Activated CD4-positive, alpha-beta memory T cell treated with anti-CD3 and anti-CD28 coated beads, Interleukin-2, amount 10 ng/mL, durations not matched to agents 7 days and 5 days (primary cell): ENCODE data around the gene YTHDF1. TPM values are rescaled to one million over a fixed set of nuclear protein-coding genes. Genes with fewer than 3 reads are reported as not detected.

ENCODE experiments used
- CTCF ChIA-PET: fragments of 350-600 bp; sonication (Branson Sonifier 250); formaldehyde crosslinking; loops from one replicate; lab custom pipeline; 2021; ENCODE audit warnings: antibody characterized with exemption, inconsistent platforms; lab: Charles Lee
- POLR2A ChIA-PET: fragments of 350-600 bp; sonication (Branson Sonifier 250); formaldehyde crosslinking; loops from one replicate; lab custom pipeline; 2021; ENCODE audit warnings: antibody characterized with exemption; lab: Charles Lee
- DNase-seq: peaks from one replicate; pipeline ENCODE4 v3.0.0-alpha.2; 2020
- H3K27ac Mint-ChIP-seq: one replicate; pipeline ENCODE4 v1.8.0; 2021; ENCODE audit warnings: mild to moderate bottlenecking, mixed read lengths
- H3K27me3 Mint-ChIP-seq: one replicate; pipeline ENCODE4 v1.8.0; 2021; ENCODE audit warnings: mixed read lengths
- H3K36me3 Mint-ChIP-seq: one replicate; pipeline ENCODE4 v1.8.0; 2021; ENCODE audit warnings: low read depth, mixed read lengths
- H3K4me1 Mint-ChIP-seq: one replicate; pipeline ENCODE4 v1.8.0; 2021; ENCODE audit warnings: mixed read lengths
- H3K4me3 Mint-ChIP-seq: one replicate; pipeline ENCODE4 v1.8.0; 2021; ENCODE audit warnings: mild to moderate bottlenecking, mixed read lengths
- H3K9me3 Mint-ChIP-seq: one replicate; pipeline ENCODE4 v1.8.0; 2021; ENCODE audit warnings: mixed read lengths
- total RNA-seq, 2 experiments: library from RNA; stranded (reverse); gene quantifications; one replicate each; pipeline ENCODE4 v1.2.3, GENCODE V29; 2021

Gene YTHDF1
- total RNA-seq, 2 experiments from 2014 or later, result 36.1 to 36.8 TPM

GRCh38 chr20:63219866-63220521 is 4.1 kb upstream of the YTHDF1 start:
- no peak for DNase-seq
- Mint-ChIP-seq H3K4me1 (peaks cover 11% of the 10 kb centered on the region), H3K4me3 (no peak overlapping the region), H3K36me3 (peaks cover 4% of the 10 kb centered on the region), H3K27me3 (peaks cover 5% of the 10 kb centered on the region), H3K9me3 (no peaks in the 10 kb centered on the region), H3K27ac (no peak overlapping the region)
- POLR2A ChIA-PET, result no interaction called here
- CTCF ChIA-PET, result no interaction called here

- Mint-ChIP-seq H3K27ac (no peak overlapping the region), H3K4me1 (peaks cover 16% of the 10 kb centered on the region), H3K9me3 (no peaks in the 10 kb centered on the region), H3K27me3 (peaks cover 5% of the 10 kb centered on the region), H3K4me3 (no peak overlapping the region), H3K36me3 (peaks cover 9% of the 10 kb centered on the region)
- no peak for DNase-seq
- CTCF ChIA-PET, result no interaction called here
- POLR2A ChIA-PET, result no interaction called here
Observed at GRCh38 chr20:63219447-63219821, 3.5 kb upstream of the YTHDF1 start.

DNA sequence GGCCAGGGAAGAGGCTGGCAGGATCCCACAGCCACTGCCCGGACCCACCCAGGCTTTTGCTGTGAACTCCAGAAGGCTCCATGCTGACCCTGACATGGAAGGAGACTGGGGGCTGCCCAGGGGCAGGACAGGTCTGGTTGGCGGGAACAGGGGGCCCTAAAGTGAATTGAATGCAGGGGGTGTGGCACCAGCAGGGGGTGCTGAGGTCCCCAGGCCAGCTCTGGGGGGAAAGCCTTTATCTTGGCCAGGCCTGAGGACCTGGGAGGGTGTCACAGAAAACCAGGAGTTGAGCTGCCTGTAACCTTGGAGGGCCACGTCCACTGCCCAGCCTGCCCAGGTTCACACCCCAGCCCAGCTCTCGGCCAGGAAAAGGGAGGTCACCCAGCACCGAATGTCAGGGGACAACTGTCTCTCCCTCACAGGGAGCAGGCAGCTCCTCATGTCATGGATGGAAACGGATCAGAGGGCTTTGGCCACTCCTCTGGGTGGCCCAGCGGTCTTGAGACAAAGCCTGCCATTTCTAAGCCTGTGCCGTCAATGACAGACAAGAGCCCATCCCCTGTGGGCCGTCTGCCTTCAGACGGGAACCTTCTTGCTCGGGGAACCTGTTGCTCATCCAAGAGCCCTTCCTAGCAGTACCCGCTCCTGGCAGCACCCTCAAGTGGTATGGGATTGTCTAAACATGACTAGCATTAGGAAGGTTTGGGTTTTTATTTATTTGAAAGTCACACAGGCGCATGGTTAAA is 2.9 kb upstream of the YTHDF1 start:
- Mint-ChIP-seq H3K9me3 (no peaks in the 10 kb centered on the region), H3K27me3 (peaks cover 5% of the 10 kb centered on the region), H3K4me3 (no peak overlapping the region), H3K4me1 (peaks cover 22% of the 10 kb centered on the region), H3K36me3 (peaks cover 15% of the 10 kb centered on the region), H3K27ac (no peak overlapping the region)
- CTCF ChIA-PET, result no interaction called here
- no peak for DNase-seq
- POLR2A ChIA-PET, result no interaction called here

GRCh38 chr20:63217706-63218105 is 1.8 kb upstream of the YTHDF1 start:
- Mint-ChIP-seq H3K4me3 (no peak overlapping the region), H3K9me3 (no peaks in the 10 kb centered on the region), H3K36me3 (peaks cover 25% of the 10 kb centered on the region), H3K27me3 (peaks cover 5% of the 10 kb centered on the region), H3K27ac (no peak overlapping the region), H3K4me1 (peaks cover 32% of the 10 kb centered on the region)
- POLR2A ChIA-PET, result no interaction called here
- CTCF ChIA-PET, result no interaction called here
- no peak for DNase-seq

DNA sequence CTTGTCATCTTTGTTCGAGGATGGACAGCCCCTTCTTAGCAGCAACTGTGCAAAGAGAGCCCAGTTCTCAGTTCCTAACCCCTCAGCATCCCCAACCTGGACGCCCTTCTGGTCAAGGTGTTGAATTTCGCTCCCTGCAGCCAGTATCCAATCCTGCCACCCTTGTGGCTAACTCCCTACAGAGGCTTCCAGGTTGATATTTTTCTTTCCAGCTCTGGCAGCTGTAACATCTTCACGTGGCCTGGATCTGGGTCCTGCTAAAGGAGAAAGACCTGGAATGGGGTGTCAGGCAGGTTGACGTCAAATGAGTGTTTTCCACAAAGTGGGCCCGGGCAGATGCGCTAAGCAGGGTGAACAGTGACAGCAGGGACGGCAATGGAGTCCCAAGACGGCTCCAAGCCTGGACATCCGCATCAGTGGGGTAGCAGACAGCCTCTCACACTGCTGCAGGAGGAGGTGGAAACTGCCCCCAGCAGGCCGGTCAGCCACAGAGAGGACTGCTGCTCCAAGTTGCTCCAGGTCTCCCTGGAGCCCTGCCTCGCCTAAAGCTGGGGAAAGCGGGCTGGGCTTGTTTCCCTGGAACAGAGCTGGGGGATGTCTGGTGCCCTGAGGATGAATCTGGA is 1.0 kb upstream of the YTHDF1 start:
- Mint-ChIP-seq H3K36me3 (peaks cover 31% of the 10 kb centered on the region), H3K9me3 (no peaks in the 10 kb centered on the region), H3K27me3 (peaks cover 5% of the 10 kb centered on the region), H3K4me1 (peaks cover 38% of the 10 kb centered on the region), H3K4me3 (peak overlapping the region; percentile 94), H3K27ac (peak overlapping the region; percentile 58)
- ChIA-PET POLR2A (interaction anchor here (1.0 to 3.7 kb wide), 2 partner anchors 20 to 55 kb away, joined by 3 to 13 read pairs; partner anchors contain the start of gene ARFGAP1), CTCF (no interaction called here)
- no peak for DNase-seq

DNA sequence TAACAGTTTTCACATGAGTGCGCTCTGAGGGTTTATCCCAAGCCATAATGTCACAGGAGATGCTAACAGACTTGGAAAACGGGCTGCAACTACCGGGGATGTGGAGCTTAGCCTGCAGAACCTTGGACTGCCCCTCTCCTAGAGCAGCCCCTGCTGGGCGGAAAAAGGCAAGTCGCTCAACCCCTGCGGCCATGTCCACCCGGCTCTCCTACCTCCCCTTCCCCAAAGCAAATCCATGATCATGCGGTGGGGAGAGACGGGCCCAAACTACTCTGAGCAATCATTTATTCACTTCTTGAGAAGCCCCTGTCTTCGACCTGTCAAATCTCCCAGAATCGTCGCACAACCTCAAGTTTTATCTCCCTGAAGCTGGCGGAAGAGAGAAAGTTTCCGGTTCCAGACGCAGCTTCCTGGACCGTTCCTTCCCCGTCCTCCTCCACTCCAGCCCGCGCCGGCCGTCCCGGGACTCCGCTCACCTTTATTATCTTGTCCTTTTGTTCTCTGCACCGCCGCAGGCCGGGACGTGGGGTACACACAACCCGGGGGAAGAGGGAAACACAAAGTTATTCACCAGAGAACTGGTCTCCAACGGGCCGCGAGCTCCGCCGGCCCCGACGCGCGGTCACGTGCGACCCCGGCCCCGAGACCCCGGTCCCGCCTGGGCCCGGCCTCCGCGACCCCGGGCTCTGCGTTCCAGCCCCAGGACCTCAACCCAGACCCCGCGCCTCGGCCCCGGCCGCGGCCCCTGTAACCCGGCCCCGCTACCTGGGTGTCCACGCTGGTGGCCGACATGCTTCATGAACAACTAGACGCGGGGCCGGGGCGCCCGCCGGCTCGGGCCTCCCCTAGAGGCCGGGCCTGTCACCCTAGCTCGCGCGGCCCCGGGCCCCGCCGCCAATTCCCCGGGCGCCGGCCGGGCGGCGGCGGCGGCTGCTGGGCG is 560 bp downstream of the YTHDF1 start:
- Mint-ChIP-seq H3K4me3 (peak overlapping the region; percentile 94), H3K27me3 (peaks cover 2% of the 10 kb centered on the region)
- CTCF ChIA-PET, result interaction anchor here (0.8 to 4.1 kb wide), 5 partner anchors 9 to 243 kb away, joined by 3 to 25 read pairs (median 3); no protein-coding TSS in a partner anchor

DNA sequence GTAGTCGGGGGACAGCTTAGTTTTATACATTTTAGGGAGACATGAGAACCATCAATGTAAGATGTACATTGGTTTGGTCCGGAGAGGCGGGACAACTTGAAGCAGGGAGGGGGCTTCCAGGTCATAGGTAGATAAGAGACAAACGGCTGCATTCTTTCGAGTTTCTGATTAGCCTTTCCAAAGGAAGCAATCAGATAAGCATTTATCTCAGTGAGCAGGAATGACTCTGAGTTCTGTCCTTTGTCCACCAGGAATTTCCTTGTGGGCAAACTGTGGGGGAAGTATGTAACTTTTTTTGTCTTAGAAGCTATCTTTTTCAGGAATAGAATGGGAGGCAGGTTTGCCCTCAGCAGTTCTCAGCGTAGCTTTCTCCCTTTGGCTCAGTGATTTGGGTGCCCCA is 1.4 kb downstream of the YTHDF1 start:
- Mint-ChIP-seq H3K27me3 (no peaks in the 10 kb centered on the region), H3K4me1 (peaks cover 48% of the 10 kb centered on the region), H3K36me3 (peaks cover 44% of the 10 kb centered on the region), H3K27ac (peak overlapping the region; percentile 82), H3K4me3 (peak overlapping the region; percentile 94), H3K9me3 (no peaks in the 10 kb centered on the region)
- ChIA-PET POLR2A (interaction anchor here (1.0 to 3.7 kb wide), 3 partner anchors 9 to 113 kb away, joined by 4 to 13 read pairs (median 7); partner anchors contain the start of gene ARFGAP1), CTCF (interaction anchor here (0.8 to 4.1 kb wide), 4 partner anchors 9 to 242 kb away, joined by 3 to 25 read pairs (median 3); no protein-coding TSS in a partner anchor)
- DNase-seq, result no peak

More for the DNA sequence above, 560 bp downstream of the YTHDF1 start:
- Mint-ChIP-seq H3K27ac (peak overlapping the region; percentile 82), H3K4me1 (peaks cover 45% of the 10 kb centered on the region), H3K9me3 (no peaks in the 10 kb centered on the region), H3K36me3 (peaks cover 37% of the 10 kb centered on the region)
- POLR2A ChIA-PET, result interaction anchor here (0.7 to 3.7 kb wide), 6 partner anchors 10 to 114 kb away, joined by 3 to 13 read pairs (median 4); partner anchors contain the start of gene ARFGAP1
- peak; percentile 35 for DNase-seq

GRCh38 chr20:63212792-63213191 is 3.1 kb downstream of the YTHDF1 start:
- POLR2A ChIA-PET, result no interaction called here
- Mint-ChIP-seq H3K4me1 (peaks cover 53% of the 10 kb centered on the region), H3K27ac (no peak overlapping the region), H3K4me3 (peak overlapping the region; percentile 17), H3K27me3 (no peaks in the 10 kb centered on the region), H3K9me3 (no peaks in the 10 kb centered on the region), H3K36me3 (peaks cover 55% of the 10 kb centered on the region)
- CTCF ChIA-PET, result interaction anchor here (0.6 to 4.1 kb wide), 2 partner anchors 11 to 284 kb away, joined by 3 to 25 read pairs; no protein-coding TSS in a partner anchor
- DNase-seq, result no peak

- ChIA-PET POLR2A (no interaction called here), CTCF (interaction anchor here (0.6 to 4.1 kb wide), 2 partner anchors 12 to 284 kb away, joined by 3 to 25 read pairs; no protein-coding TSS in a partner anchor)
- Mint-ChIP-seq H3K4me3 (no peak overlapping the region), H3K4me1 (peaks cover 53% of the 10 kb centered on the region), H3K36me3 (peaks cover 59% of the 10 kb centered on the region), H3K9me3 (no peaks in the 10 kb centered on the region), H3K27me3 (no peaks in the 10 kb centered on the region), H3K27ac (no peak overlapping the region)
- no peak for DNase-seq
Observed at GRCh38 chr20:63212393-63212730, 3.6 kb downstream of the YTHDF1 start.

- H3K27ac Mint-ChIP-seq, result no peak overlapping the region
- no peaks in the 10 kb centered on the region for H3K27me3 Mint-ChIP-seq
- no peak overlapping the region for H3K4me3 Mint-ChIP-seq
- DNase-seq, result no peak
- H3K36me3 Mint-ChIP-seq, result peaks cover 70% of the 10 kb centered on the region
- H3K4me1 Mint-ChIP-seq, result peaks cover 43% of the 10 kb centered on the region
- no peaks in the 10 kb centered on the region for H3K9me3 Mint-ChIP-seq
- CTCF ChIA-PET, result interaction anchor here (1.4 kb wide), 1 partner anchor 13 kb away, joined by 9 read pairs; no protein-coding TSS in a partner anchor
- POLR2A ChIA-PET, result no interaction called here
Observed at GRCh38 chr20:63210011-63210605, 5.8 kb downstream of the YTHDF1 start.

GRCh38 chr20:63208346-63208909 is 7.5 kb downstream of the YTHDF1 start:
- no peak overlapping the region for H3K4me3 Mint-ChIP-seq
- no peaks in the 10 kb centered on the region for H3K9me3 Mint-ChIP-seq
- no peak for DNase-seq
- H3K36me3 Mint-ChIP-seq, result peaks cover 62% of the 10 kb centered on the region
- peaks cover 26% of the 10 kb centered on the region for H3K4me1 Mint-ChIP-seq
- no peaks in the 10 kb centered on the region for H3K27me3 Mint-ChIP-seq
- no peak overlapping the region for H3K27ac Mint-ChIP-seq
- CTCF ChIA-PET, result interaction anchor here (2.8 kb wide), 1 partner anchor 15 kb away, joined by 9 read pairs; no protein-coding TSS in a partner anchor
- POLR2A ChIA-PET, result no interaction called here
